GM21447 (cell line): ENCODE measurements around the gene WFS1.

Source experiments
- ATAC-seq: cut with Tn5 transposase; IDR thresholded peaks from one replicate; pipeline ENCODE4 v1.9.1; 2021; ENCODE audit not compliant: unreplicated experiment

The WFS1 gene, protein sequence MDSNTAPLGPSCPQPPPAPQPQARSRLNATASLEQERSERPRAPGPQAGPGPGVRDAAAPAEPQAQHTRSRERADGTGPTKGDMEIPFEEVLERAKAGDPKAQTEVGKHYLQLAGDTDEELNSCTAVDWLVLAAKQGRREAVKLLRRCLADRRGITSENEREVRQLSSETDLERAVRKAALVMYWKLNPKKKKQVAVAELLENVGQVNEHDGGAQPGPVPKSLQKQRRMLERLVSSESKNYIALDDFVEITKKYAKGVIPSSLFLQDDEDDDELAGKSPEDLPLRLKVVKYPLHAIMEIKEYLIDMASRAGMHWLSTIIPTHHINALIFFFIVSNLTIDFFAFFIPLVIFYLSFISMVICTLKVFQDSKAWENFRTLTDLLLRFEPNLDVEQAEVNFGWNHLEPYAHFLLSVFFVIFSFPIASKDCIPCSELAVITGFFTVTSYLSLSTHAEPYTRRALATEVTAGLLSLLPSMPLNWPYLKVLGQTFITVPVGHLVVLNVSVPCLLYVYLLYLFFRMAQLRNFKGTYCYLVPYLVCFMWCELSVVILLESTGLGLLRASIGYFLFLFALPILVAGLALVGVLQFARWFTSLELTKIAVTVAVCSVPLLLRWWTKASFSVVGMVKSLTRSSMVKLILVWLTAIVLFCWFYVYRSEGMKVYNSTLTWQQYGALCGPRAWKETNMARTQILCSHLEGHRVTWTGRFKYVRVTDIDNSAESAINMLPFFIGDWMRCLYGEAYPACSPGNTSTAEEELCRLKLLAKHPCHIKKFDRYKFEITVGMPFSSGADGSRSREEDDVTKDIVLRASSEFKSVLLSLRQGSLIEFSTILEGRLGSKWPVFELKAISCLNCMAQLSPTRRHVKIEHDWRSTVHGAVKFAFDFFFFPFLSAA

DNA sequence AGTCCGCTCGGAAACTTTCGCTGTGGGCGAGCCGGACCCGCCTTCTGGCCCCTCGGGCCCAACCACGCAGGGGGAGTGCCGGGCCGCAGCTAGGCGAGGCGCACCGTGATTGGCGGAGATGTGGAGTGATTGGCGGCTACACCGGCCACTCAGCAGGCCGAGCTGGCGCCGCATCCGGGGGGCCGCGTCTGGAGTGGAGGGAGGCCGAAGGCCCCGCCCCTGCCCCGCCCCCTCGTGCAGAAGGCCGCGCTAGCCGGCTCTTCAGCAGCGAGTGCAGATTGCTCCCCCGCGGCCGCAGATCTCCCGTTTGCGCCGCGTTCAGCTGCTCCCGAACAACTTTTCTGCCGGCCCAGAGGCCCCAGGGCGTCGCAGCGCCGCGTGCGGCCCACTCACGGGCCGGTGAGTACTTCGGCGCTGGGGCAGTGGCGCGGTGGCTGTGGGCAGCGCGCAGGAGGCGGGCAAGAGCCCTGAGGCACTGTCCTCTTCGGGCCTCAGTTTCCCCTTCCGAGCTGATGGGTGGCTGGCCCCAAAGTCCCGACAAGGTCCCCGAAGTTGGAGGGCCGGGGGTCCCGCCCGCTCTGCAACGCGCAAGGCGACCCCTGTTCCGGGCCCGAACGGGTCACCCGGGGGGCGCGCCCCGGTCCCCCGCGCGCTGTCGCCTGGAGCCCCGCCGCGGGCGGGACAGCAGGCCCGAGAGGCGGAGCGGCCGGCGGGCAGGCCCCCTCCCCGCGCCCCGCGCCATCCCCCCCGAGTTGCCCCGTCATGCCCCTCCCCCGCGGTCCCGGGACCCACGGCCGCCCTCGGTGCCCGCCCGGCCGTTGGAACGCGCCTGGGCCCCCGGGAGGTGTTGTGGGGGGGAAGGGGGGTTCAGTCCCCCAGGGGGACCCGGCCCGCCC is at the start of gene WFS1:
Gene WFS1 (plus strand): TSS at position 235 of the 896 bp plus-strand sequence. CDS start 7,606 bp downstream, outside the sequence.
- peak; percentile 100 for ATAC-seq

DNA sequence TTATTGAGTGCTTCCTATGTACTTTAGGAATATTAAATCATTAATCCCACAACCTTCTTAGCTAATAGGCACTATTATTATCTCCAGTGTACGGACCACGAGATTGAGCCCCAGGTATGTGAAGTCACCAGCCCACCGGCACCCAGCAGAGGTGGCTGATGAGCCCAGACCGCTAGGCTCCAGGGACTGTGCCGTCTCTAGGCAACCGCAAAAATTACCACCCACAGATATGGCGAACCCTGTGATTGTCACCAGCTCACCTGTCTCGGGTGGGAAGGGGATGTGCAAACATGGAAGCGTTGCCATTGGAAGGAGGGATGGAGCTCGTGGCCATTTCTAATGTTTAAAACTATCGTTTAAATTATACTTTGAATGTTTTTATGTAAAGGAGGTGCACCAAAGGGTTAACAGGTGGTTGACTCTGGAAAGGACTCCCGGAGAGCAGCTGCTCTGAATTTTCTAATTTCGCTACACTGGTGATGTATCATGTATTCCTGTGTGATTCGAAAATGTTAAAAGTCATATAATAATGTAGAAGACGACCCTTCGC is 48.3 kb upstream of the WFS1 start:
- no peak for ATAC-seq

DNA sequence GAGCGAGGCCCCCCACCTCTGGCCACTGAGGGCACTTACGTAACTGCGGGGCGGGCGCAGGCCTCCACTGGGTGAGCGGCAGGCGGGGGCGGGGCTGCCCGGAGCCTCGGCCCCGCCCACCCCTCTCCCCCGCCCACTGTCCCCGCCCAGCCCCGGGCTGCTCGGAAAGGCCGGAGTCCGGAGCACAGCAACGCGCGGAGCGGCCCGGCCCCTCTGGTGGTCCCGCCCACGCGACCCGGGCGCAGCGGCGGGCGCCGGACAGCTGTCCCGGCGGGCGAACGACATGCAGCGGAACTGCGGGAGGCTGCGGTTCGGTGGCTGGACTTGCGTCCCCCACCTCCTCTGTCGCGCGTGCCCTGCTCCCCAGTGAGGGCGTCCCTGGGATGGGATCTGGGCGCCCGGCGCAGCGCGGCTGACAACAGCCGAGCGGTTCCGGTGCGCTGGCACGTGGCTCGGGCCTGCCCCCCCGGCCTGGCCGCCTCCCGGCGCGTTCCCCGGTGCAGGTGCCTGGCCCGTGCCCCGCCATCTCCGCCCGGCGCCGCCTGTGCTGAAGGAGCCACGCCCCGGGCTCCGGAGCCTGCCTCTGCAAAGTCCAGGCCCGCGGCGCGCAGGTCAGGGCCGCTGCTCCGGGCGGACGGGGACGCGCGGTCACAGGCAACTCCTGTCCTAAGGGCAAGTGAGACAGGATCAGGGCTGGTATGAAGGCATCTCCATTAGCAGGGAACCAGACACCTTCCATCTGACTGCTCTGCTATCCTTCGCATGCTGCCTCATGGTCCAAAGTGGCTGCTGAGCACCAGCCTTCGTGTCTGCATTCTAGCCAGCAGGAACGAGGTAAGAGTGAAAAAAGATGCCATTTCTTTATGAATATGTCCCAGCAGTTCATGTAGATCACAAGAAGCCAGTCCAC is 47.5 kb upstream of the WFS1 start:
- no peak for ATAC-seq

DNA sequence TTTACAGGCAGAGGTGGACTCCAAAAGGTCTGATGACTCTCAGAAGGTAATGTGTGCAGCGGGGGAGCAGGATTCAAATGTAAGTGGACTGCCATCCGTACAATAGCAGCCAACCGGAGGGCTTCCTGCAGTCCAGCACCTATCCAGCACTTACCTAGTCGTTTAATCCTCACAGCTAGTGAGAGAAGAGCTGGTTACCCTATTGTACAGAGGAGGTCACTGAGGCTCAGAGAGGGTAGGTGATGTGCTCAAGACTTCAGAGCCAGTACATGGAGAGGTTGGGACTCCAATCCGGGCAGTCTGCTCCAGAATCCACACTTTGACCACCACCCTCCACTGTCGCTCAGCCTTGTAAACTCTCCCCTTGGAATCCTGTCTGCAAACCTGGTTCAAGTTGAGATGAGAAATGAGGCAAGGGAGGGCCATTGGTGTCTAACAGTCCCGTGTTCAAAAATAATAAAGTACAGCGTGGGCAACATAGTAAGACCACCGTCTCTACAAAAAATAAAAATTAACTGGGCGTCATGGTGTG is 46.8 kb upstream of the WFS1 start:
- no peak for ATAC-seq

DNA sequence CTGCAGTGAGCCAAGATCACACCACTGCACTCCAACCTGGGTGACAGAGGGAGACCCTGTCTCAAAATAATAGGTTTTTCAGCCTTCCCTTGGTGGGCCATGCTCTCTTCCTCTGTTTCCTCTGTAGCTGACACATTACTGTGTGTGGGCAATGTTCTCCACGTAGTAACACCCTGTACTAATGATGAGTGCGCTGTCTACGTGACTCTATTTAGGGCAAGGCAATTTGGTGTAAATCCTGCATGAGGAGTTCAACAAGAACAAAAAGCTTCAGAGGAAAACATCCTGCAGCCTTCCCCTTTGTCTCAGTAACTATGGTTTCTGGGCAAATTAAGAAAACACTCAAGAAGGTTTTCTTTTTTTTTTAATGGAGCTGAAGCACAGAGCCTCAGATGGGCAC is 44.9 kb upstream of the WFS1 start:
- ATAC-seq = no peak

DNA sequence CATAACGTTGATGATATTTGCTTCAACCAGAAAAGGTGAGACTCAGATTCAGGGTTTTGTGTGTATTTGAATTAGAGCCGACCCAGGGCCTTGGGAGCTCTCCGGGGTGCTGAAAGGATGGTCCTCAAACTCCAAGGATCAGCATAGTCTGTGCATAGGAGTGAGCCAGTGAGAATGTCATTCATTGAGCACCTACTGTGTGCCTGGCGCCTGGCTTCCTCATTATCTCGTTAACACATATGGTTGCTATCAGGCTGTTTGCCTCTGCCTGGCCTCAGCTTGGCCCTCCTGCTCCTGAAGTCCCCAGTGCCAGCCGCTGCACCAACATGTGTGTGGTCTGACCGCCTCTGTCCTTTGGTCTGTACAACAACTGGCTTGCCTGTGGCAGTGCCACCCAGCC is 44.2 kb upstream of the WFS1 start:
- no peak for ATAC-seq

DNA sequence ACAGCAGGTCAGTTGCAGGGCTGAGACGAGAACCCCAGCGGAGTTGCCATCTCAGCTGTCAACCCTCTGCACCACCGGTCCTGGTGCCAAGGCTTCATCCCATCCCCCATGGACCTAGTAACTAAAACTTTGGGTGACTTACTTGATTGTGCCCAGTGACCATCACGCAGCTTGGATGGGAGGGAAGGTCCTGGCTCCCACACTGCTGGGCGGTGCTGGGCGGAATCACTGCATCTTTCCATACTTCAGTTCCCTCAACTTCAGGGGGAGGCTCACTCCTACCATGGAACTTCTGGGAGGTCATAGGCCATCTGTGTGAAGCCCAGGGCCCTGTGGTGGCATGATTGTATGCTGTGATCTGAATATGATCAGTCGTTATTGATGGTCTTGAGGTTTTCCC is 43.1 kb upstream of the WFS1 start:
- ATAC-seq = no peak

DNA sequence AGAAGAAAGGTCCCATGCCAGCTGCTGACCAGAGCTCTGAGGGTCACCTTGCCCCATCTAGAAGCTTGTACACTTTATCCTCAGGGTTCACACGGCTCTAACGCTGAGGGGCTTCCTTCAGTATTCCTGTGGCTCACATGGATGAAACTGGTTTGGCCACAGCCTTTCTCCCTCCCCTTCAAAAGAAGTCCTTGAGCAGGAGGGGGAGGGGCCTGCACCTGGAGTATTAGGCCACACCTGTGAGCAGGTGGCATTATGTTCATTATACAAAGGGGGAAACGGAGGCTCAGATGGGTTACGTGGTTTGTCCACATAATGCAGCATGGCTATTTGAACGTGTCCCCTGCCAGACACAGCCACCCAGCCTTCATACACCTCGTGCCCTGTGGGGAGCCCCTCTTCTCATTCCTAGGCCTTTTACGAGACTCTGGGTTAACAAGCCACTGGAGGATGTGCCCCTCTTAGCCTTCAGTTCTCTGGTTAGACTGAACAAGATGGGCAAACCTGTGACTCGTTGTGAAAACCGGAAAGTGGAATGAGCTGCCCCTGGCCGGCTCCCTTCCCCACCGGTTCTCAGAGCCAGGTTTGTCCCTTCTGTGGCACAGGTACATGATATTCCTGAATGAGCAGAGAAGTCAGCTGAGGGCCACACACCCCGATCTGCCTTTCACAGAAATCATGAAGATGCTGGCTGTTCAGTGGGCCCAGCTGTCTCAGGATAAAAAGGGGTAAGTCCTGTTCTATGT is 42.1 kb upstream of the WFS1 start:
- no peak for ATAC-seq

DNA sequence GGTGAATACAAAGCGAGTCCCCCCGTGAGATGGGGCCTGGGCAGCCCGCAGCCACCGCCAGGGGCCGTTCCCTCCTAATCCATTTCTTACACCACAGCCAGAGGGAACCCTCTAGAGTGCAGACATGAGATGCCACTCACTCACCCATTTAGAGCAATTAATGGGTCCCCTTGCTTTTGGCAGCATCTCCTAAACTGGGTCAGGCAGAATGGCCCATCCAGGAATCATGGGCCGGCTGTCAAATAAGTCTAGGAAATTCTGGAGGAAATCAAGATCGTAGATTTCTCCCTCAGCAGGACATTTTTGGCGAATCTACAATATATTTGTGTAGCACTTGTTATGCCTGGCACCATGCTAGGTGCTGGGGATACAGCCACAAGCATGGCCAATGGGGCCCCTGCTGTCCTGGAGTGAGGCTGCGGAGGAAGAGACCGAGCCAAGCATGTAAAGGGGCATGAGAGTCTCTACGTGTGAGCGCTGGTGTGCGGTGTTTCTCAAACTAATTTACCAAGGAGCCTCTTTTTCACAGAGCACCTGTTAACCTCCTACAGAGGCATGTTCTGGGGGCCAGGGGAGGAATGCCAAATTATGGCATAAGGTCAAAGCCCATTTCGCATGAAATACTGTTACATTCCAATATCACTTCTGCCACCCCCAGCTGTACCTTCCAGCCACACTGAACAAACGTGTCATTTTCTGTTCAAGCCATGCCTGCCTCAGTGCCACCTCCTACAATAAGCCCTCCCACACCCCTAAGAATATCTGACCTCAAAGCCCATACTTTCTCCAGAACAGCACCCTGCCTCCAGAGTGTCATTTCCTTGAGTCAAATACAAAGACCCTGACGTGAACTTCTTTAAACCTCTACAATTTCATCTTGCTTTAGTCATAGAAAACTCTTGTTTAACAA is 41.2 kb upstream of the WFS1 start:
- ATAC-seq = no peak

DNA sequence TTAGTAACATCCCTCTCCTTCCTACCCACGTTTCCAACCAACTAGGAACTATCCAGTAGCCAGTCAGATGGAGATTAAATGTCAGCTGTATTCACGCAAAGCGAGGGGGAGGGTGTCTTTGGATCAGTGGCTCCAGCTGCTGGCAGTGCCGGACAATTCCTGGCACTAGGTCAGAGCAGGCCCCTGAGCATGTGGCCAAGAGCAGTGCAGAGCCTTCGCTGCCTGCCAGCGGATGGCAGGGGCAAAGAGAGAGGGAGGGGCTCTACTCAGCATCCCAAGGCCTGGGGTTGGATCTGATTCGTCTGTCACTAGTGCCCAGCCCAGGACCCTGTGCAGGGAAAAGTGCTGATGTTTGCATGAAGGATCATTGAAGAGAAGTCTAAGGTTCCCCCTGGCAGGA is 40.6 kb upstream of the WFS1 start:
- ATAC-seq = no peak

DNA sequence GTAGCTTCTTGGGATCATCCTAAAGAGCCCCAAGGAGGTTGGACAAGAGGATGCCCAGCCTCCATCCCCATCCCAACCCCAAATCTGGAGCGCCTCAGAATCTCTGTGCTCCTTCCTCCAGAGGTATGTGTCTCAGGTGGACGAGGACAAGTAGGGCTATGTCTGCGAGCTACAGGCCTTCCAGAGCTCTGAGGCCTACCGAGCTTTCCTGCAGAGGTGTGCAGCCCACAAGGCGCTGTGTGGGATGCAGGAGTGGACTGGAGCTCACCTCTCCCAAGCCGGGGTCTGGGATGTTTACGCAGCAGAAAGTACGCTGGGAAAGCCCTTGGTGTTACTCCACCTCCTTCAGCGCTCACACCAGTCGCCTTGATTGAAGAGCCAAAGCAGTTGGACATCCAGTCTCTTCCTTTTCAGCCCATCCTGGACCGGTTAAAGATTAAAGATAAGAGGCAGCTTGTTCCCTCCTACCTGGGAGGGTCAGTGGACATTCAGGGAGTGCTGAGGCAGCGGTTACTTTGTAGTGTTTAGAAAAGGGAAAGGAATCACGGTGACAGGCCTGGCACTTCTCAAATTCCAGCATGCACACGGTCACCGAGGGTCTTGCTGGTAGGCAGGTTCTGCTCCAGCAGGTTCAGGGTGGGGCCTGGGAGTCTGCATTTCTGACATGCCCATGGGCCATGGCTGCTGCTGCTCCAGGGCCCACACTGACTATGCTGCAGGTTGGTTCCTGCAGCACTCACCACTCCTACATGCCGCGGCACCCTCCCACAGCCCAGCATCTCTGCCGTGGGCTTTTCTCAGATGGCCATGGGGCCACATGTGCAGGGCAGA is 39.8 kb upstream of the WFS1 start:
- ATAC-seq = no peak

DNA sequence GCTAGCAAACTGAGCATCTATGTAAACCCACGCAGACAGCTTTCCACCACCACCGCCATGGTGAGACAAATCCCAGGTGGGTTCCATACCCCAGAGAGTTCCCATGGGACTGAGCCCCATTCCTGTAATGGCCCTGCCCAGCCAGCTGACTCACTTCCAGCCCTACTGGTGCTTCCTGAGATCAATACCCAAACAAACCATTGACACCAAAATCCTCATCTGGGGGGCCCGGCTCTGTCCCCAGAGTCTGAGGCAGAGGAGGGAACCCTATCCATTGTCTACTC is 39.2 kb upstream of the WFS1 start:
- no peak for ATAC-seq

DNA sequence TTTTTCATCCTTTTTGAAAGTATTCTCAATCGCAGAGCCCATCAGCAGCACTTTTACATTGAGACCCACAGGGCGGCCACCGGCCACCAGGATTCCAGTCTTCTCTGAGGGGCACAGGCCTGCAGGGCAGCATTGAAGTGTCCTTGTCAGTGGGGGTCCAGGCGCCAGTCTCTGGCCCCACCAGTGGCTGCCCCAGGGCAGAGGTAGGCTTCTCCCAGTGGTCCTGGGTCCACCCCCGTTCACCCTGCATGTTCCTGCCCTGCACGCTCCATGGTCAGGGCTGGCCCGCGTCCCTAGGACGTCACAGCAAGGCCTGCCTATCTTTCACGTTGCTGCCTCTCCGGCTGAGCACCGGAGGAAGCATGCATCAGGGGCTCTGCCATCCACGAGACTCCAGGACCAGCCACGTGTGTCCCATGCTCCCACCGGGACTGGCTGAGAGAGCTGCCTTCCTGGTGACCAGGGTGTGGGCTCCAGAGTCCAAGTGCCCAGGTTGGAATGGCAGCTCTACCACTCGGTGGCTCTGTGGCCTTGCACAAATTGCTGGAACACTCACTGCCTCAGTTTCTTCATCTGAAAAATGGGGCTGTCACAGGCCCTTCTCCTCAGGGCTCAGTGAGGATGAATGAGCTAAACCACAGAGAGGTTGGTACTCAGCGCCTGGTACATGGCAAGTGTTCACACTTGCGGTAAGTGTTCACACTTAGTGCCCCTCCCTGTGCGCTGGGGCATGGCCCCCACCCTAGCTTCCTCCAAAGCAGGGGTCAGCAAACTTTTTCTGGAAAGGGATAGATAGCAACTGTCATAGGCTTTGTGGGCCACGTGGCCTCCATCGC is 38.6 kb upstream of the WFS1 start:
- no peak for ATAC-seq

DNA sequence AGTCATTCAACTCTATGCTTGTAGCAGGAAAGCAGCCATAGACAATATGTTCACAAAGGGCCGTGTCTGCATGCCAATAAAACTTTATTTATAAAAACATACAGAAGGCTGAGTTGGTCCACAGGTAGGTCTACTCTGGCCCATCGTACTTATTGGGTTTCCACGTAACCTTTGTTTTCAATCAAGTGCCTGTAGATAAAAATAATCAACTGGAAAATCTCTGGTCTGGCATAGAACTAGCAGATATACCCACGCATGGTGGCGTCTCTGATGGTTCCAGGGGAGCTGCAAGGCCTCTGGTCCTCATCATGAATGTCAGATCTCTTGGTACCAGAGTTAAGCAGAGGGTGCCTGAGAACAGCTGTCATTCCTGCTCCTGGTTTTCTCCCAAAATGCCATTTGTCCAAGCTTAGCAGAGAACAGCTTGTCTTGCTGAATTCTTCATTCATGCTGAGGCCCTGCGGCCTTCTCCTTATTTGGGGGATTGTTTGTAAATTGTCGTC is 37.9 kb upstream of the WFS1 start:
- ATAC-seq = no peak

DNA sequence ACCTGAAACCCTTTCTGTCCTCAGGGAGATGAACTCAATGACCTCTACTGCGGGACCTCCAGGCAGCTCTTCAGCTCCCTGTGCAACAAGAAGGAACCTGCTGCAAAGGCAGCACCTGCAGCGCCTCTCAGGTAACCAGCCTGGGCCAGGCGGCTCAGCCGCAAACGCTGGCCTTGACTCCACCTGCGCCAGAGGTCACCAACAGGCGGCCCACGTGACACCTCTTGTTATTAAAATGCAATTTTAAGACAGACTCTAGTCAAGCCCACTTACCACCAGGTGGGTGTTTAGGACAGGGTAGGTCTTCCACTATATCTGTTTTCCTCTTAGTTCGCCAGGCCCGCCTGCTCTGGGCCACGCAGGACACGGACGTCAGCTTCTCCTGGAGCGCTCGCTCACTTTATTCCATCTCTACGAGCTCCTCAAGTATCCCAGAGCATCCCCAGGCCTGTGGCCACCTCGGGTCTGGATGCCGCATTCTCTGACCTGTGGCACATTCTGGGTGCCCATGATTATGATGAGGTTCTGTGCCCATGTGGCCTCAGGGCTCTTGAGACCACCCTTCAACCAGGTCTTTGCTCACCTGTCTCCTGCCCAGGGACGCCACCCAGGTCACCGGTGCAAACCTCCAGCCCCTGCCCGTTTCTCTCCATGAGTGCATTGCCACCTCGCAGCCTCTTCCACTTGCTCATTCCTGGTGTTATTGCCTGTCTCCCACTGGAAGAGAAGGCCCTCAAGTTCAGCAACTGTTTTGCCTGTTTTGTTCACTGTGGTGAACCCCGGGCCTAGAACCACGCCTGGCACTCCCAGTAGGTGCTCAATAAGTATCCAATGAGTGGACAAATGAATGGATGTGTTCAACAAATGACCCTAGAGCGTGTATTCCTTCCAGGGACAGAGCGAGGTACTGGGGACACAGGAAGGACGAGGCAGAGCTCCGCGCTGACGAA is 36.5 kb upstream of the WFS1 start:
- ATAC-seq = no peak
